GM21576 (cell line): Measurements from ENCODE around the gene ZCWPW1.

Source experiments
- ATAC-seq: cut with Tn5 transposase; IDR thresholded peaks from one replicate; pipeline ENCODE4 v1.9.1; 2021; ENCODE audit warnings: mild to moderate bottlenecking, moderate library complexity; ENCODE audit not compliant: unreplicated experiment

ZCWPW1 gene

GRCh38 chr7:100428199-100428966 lies at the start of gene ZCWPW1:
Gene ZCWPW1 (minus strand): TSS chr7:100428703. CDS start chr7:100420649, 8,054 bp downstream.
- peak; percentile 42 for ATAC-seq

DNA sequence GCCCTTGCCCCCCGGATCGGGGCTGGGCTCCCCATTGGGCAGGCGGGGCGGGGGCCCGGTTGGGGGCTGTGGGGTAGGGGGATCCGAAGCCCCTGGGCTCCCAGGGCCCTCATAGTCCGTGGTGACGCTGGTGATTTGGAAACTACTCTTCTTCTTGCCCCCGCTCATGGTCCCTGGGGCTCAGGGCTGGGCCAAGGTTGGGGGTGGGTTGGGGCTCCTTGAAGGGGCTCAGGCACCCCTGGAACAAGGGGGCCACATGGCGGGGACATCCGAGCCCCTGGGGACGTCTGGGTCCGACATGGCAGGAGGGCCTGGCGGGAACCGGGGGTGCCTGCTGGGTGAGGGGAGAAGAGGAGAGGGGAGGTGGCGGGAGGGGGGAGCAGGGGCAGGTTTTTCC lies 49.4 kb upstream of the ZCWPW1 start:
- no peak for ATAC-seq

- ATAC-seq: no peak
These were observed 48.7 kb upstream of the ZCWPW1 start for GRCh38 chr7:100476903-100477870.

DNA sequence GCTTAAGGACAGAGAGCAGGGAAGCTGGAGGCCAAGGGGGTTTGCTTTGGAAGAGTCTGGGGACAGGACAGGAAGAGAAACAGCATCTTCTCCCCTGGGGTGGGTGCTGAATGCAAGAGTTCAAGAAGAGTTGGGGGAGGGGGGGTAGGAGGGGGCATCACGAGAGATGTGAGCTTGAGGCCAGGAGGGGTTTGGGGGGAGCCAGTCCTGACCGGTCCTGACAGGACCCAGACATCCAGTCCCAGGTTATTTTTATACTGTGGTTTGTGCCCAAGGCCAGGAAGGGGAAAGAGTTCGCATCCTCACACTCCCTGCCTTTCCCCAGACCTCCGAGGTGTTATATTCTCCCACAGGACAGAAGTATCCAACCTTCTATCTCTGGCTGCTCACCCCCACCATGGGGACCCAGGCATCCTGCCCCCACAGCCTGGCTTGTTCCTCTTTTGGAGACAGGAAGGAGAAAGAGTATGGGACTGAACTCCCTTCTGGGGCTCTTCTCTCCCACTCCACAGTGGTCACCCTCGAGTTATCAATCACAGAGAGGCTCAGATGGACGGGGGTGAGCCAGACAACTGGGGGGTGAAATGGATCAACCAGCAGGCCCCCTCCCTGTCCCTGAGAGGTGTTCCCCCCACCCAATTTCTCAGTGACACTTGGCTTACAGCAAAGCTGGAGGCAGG lies 47.7 kb upstream of the ZCWPW1 start:
- ATAC-seq: no peak

DNA sequence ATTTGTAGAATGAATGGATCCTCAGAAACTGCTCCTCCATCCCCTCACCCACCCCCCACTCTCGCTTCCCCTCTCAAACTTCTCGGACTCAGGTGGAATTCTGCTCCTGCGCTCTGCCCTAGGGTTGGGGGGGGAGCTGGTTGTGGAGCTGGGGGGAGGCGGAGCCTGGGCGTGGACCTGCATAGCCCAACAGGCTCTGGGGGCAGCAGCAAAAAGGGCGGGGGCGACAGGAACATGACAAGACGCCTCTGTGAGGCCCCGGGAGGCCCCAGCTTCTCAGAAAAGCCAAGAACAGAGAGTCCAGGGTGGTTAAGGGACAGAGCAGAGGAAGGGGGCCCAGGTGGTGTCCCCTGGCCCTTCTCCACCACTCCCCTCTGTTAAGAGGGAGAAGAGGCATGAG lies 47.0 kb upstream of the ZCWPW1 start:
- ATAC-seq: no peak

- no peak for ATAC-seq
These were observed 44.5 kb upstream of the ZCWPW1 start for GRCh38 chr7:100472854-100473499.

GRCh38 chr7:100472121-100472851 lies 43.8 kb upstream of the ZCWPW1 start:
- no peak for ATAC-seq

- ATAC-seq: no peak
These were observed 42.5 kb upstream of the ZCWPW1 start for GRCh38 chr7:100471021-100471420.

DNA sequence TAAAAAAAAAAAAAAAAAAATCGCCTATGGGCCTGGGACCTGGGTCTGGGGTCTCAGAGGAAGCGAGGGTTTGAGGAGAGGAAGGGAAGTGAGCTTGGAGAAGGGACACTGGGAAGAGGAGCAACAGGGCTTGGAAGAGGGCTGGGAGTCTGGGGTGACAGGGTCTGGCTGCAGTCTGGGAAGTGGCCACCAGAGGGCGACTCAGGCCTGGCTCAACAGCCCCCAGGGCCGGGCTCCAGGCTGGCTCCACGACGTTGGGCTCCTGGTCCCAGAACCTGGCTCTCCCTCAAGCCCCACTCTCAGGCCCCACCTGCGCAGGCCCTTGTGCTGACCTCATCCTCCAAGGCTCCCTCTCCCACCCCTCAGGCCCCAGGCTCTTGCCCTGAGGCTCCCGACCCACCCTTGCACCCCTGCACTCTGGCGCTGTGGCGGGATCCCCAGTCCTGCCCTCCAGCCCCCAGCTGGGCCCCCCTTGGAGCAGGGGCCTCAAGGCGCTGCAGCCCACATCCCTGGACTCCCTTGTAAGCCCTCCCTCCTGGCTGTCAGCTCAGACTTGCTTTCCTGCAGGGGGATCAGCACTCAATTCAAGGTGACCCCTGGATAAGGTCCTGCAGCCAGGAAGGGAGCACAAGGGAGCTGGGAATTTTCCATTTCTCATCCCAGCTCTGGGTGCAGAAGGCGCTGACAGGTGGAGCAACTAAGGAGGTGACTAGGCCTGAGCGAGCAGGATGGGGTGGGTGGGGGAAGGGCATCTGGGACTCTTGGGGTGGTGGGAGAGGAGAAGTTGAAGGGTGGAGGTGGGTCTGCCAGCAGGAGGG lies 40.9 kb upstream of the ZCWPW1 start:
- ATAC-seq: no peak

- ATAC-seq: no peak
These were observed 39.3 kb upstream of the ZCWPW1 start for GRCh38 chr7:100467638-100468373.

GRCh38 chr7:100466653-100467605 lies 38.4 kb upstream of the ZCWPW1 start:
- no peak for ATAC-seq

GRCh38 chr7:100465702-100466311 lies 37.3 kb upstream of the ZCWPW1 start:
- no peak for ATAC-seq

GRCh38 chr7:100465299-100465698 lies 36.8 kb upstream of the ZCWPW1 start:
- ATAC-seq: no peak

GRCh38 chr7:100464791-100465190 lies 36.3 kb upstream of the ZCWPW1 start:
- ATAC-seq: no peak

GRCh38 chr7:100464210-100464660 lies 35.7 kb upstream of the ZCWPW1 start, which contains the start of gene SPACDR:
Gene SPACDR (minus strand): TSS chr7:100464260. CDS start chr7:100464025, 235 bp downstream.
- ATAC-seq: no peak

DNA sequence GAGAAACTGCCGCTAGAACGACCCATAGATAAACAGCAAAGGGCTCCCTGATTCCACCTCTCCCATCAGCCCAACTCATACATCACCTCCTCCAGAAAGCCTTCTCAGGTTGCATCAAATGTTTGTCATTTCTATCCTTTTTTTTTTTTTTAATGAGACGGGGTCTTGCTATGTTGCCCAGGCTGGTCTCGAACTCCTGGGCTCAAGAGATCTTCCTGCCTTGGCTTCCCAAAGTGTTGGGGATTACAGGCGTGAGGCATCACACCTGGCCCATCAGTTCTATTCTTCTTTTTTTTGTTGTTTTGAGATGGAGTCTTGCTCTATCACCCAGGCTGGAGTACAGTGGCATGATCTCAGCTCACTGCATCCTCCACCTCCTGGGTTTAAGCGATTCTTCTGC lies 28.5 kb upstream of the ZCWPW1 start:
- no peak for ATAC-seq

DNA sequence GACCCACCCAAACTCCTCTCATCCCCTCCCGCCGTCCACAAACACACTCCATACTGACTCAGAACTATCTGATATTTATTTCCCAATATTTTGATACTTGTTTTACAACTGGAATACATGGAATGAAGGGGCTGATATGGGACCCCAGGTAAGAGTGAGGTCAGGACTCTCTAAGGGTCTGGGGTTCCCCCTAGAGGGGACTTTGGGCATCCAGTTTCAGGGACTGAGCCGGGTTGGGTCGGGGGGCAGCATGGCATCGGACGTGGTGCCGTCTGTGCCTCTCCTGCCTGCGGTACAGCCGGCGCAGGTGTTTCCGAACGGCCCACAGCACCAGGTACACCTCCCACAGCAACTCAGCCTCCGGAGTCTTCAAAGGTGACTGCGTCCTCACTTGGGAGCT lies 28.1 kb upstream of the ZCWPW1 start:
- no peak for ATAC-seq
